Endometrial microvascular endothelial cells (primary cell): ENCODE measurements around the gene CD81. TPM values are rescaled to one million over a fixed set of nuclear protein-coding genes. Genes with fewer than 3 reads are reported as not detected.

ENCODE experiments used
- in situ Hi-C: cut with HindIII; loops from 2 replicates; pipeline ENCODE4 v1.10.0; 2017; ENCODE audit warnings: low sequenced_read_pairs, low pct_unique_long_range_greater_than_20kb; ENCODE audit errors: inconsistent ontology term
- total RNA-seq: library from RNA; depleted of rRNA; stranded (reverse); fragments of >200 nt; gene quantifications from one replicate; pipeline ENCODE4 v1.2.3, GENCODE V29; 2015; ENCODE audit errors: inconsistent ontology term

Gene CD81
- total RNA-seq, 1 donor from 2014 or later = 249 TPM

GRCh38 chr11:2426826-2427521, 49.9 kb downstream of the CD81 start:
- in situ Hi-C loops = no loop called here

GRCh38 chr11:2427721-2428321, 50.7 kb downstream of the CD81 start:
- in situ Hi-C loops = no loop called here

- in situ Hi-C loops = no loop called here
Observed at GRCh38 chr11:2428322-2428795, 51.2 kb downstream of the CD81 start.

GRCh38 chr11:2431395-2431794, 54.3 kb downstream of the CD81 start:
- in situ Hi-C loops = no loop called here

GRCh38 chr11:2432171-2432621, 55.1 kb downstream of the CD81 start:
- in situ Hi-C loops = no loop called here

- in situ Hi-C loops = no loop called here
Observed at GRCh38 chr11:2432628-2433071, 55.5 kb downstream of the CD81 start.

- in situ Hi-C loops = no loop called here
Observed at GRCh38 chr11:2433106-2433925, 56.2 kb downstream of the CD81 start.

- in situ Hi-C loops = no loop called here
Observed at GRCh38 chr11:2434008-2434407, 56.9 kb downstream of the CD81 start.

- in situ Hi-C loops = no loop called here
Observed at GRCh38 chr11:2434506-2435255, 57.6 kb downstream of the CD81 start.

GRCh38 chr11:2435288-2436012, 58.3 kb downstream of the CD81 start:
- in situ Hi-C loops = no loop called here

- in situ Hi-C loops = no loop called here
Observed at GRCh38 chr11:2436013-2436520, 59.0 kb downstream of the CD81 start.

GRCh38 chr11:2436521-2437031, 59.5 kb downstream of the CD81 start:
- in situ Hi-C loops = no loop called here

- in situ Hi-C loops = no loop called here
Observed at GRCh38 chr11:2437516-2437915, 60.4 kb downstream of the CD81 start.

GRCh38 chr11:2439820-2440219, 62.7 kb downstream of the CD81 start:
- in situ Hi-C loops = no loop called here

- in situ Hi-C loops = no loop called here
Observed at GRCh38 chr11:2440646-2441045, 63.5 kb downstream of the CD81 start.

- in situ Hi-C loops = no loop called here
Observed at GRCh38 chr11:2441171-2441570, 64.1 kb downstream of the CD81 start.

- in situ Hi-C loops = no loop called here
Observed at GRCh38 chr11:2442589-2442988, 65.5 kb downstream of the CD81 start.

GRCh38 chr11:2443406-2443805, 66.3 kb downstream of the CD81 start:
- in situ Hi-C loops = no loop called here
